Hair follicle dermal papilla cell (primary cell): ENCODE measurements around the gene PRKCZ. TPM values are rescaled to one million over a fixed set of nuclear protein-coding genes. Genes with fewer than 3 reads are reported as not detected.

ENCODE experiments used
- total RNA-seq: library from RNA; depleted of rRNA; stranded (reverse); fragments of >200 nt; gene quantifications from 2 replicates; pipeline ENCODE4 v1.2.3, GENCODE V29; 2012

The PRKCZ gene
- 0.97 and 1.1 TPM in 2 replicates for total RNA-seq

GRCh38 chr1:2049718-2050431 is at the start of gene PRKCZ:
PRKCZ (plus strand) TSS chr1:2050411; CDS start chr1:2050631, 220 bp downstream.

GRCh38 chr1:2003541-2004131 is 46.6 kb upstream of the PRKCZ start, which contains the start of gene CFAP74:
CFAP74 (minus strand) TSS chr1:2003786; CDS start chr1:1990956, 12,830 bp downstream.

GRCh38 chr1:2019172-2019543 is 31.1 kb upstream of the PRKCZ start, which contains the start of gene GABRD:
GABRD (plus strand) TSS chr1:2019345; CDS start chr1:2019424, 79 bp downstream.

GRCh38 chr1:2194319-2194897 is 144.2 kb downstream of the PRKCZ start, which contains the start of gene FAAP20:
FAAP20 (minus strand) TSS chr1:2194772; CDS start chr1:2194749, 23 bp downstream.

GRCh38 chr1:2228157-2228594 is 178.0 kb downstream of the PRKCZ start, which contains the start of gene SKI:
SKI (plus strand) TSS chr1:2228319; CDS start chr1:2228767, 448 bp downstream.

Other genes starting within 250 kb of the PRKCZ start
- 105 and 107 TPM in 2 replicates for gene GNB1, start 159.3 kb upstream of the PRKCZ start, total RNA-seq
- 0.16 and 1.2 TPM in 2 replicates for gene CALML6, start 135.2 kb upstream of the PRKCZ start, total RNA-seq
- 0.61 and 0.65 TPM in 2 replicates for gene TMEM52, start 131.1 kb upstream of the PRKCZ start, total RNA-seq
- not detected in 2 replicates for gene CFAP74, start 46.6 kb upstream of the PRKCZ start, total RNA-seq
- gene GABRD, start 31.1 kb upstream of the PRKCZ start, total RNA-seq: not detected in 2 replicates
- 24.4 and 24.7 TPM in 2 replicates for gene FAAP20, start 144.4 kb downstream of the PRKCZ start, total RNA-seq
- gene SKI, start 177.9 kb downstream of the PRKCZ start, total RNA-seq: 34.9 and 41.7 TPM in 2 replicates